Heart right ventricle (tissue), 16 donors: Measurements from ENCODE around the gene CDHR3. TPM values are rescaled to one million over a fixed set of nuclear protein-coding genes. Genes with fewer than 3 reads are reported as not detected.
A peak's percentile ranks its signal among the peaks of the same experiment; 100 is the strongest.

ENCODE experiments used
- ATAC-seq, 8 donors: fragments of 200-7000 bp; cut with Tn5 transposase; one replicate each; pipeline ENCODE4 v1.9.1; 2020; ENCODE audit warnings: mild to moderate bottlenecking in 8 of 8, moderate library complexity in 8 of 8, moderate number of reproducible peaks in 1 of 8
- DNase-seq, 2 donors: peaks; one replicate each; pipeline ENCODE4 v3.0.0-alpha.2; 2020
- H3K27ac ChIP-seq, 10 donors: fragments of 200-600 bp; sonication (generic) in 2 of 10; one replicate each; pipeline versions ENCODE4 v1.5.0 to v1.8.0; 2020 to 2022; ENCODE audit warnings: mild to moderate bottlenecking in 3 of 10
- H3K27me3 ChIP-seq, 7 donors: fragments of 200-600 bp; one replicate each; pipeline ENCODE4 v1.8.0; 2021 to 2022; ENCODE audit warnings: mild to moderate bottlenecking in 2 of 7
- H3K36me3 ChIP-seq, 9 donors: fragments of 200-600 bp; sonication (generic) in 1 of 9; one replicate each; pipeline versions ENCODE4 v1.5.0 to v1.8.0; 2020 to 2022; ENCODE audit warnings: mild to moderate bottlenecking in 2 of 9
- H3K4me1 ChIP-seq, 9 donors: fragments of 200-600 bp; sonication (generic) in 1 of 9; one replicate each; pipeline versions ENCODE4 v1.5.0 to v1.8.0; 2020 to 2022; ENCODE audit warnings: mild to moderate bottlenecking in 4 of 9
- H3K4me3 ChIP-seq, 10 donors: fragments of 200-600 bp; sonication (generic) in 2 of 10; one replicate each; pipeline versions ENCODE4 v1.5.0 to v1.8.0; 2020 to 2022; ENCODE audit warnings: mild to moderate bottlenecking in 7 of 10, moderate library complexity in 2 of 10
- H3K9me3 ChIP-seq, 11 donors: fragments of 200-600 bp in 10 of 11; sonication (generic) in 2 of 11; one replicate each; pipeline versions ENCODE4 v1.5.0 to v1.8.0; 2013 to 2022; ENCODE audit warnings: mild to moderate bottlenecking in 2 of 11, control low read depth in 1 of 11, moderate library complexity in 1 of 11
- CTCF ChIP-seq, 9 donors: fragments of 200-600 bp; sonication (generic) in 2 of 9; IDR thresholded peaks; one replicate each; pipeline versions ENCODE4 v1.5.0 to v1.8.0; 2021 to 2022; ENCODE audit warnings: antibody characterized with exemption in 9 of 9, mild to moderate bottlenecking in 5 of 9, moderate library complexity in 1 of 9
- WGBS, 2 donors: extraction: QIAGEN DNeasy Blood & Tissue Kit; methylation state at CpG; one replicate each; pipeline ENCODE4 v1.1.7; 2013; ENCODE audit warnings: inconsistent platforms in 1 of 2; 5-methylcytosine and 5-hydroxymethylcytosine counted together
- intact Hi-C, 10 donors: fragments of 100-400 bp; cut with DNase I; formaldehyde crosslinking; loops; one replicate each; pipeline versions ENCODE4 v1.11.1 to v1.14.2; 2022
- polyA plus RNA-seq, 2 donors: library from polyadenylated mRNA; stranded (reverse); fragments of 200-250 nt; gene quantifications; one replicate each; pipeline ENCODE4 v1.2.3, GENCODE V29; 2013
- total RNA-seq, 10 donors: library from RNA; stranded (reverse); fragmentation: NEBNext Ultra II Directional in 3 of 10; extraction: Animal tissue kit (Norgen Biotek cat#: 25700) in 3 of 10; gene quantifications; one replicate each; pipeline versions ENCODE4 v1.2.1 to v1.2.4, GENCODE V29; 2021 to 2023
- donor health status: Arrhythmogenic right ventricular cardiomyopathy.
- donor health status: ischemic (EF 13 %, LVEDD 7.1; RV severe dilation, severe dysfunction).
- donor health status: healthy with polysubstance abuse.
- donor health status: DM: no; HTN: yes; CAD: no.
- donor health status: DM: no; HTN: no; CAD: no.
- donor health status: ischemic (EF 25% LVEDD 6.9; RV normal size, moderate dysfunction).
- donor health status: ischemic (EF 25% LVEDD 5.7; RV mildly dilated, moderate dysfunction).
- donor health status: healthy.
- donor health status: DM: yes; HTN: yes; CAD: no.
- donor health status: Ischemic cardiomyopathy.
- donor health status: ischemic (EF 35%, LVEDD 5.7; RV mildly dilated, moderate dysfunction).
- donor health status: nonischemic (EF 11% LVEDD 7.7; RV severe dilation, severe dysfunction).
- donor health status: DM: yes; HTN: yes; CAD: no.
- donor health status: PGD.
- donor health status: ischemic (EF 29% LVEDD 5.4; RV normal size, mild dysfunction).
- donor health status: nonischemic (EF 23%, LVEDD 6.1; RV moderate dilation, normal function).

The CDHR3 gene
- total and polyA plus RNA-seq, 12 donors, result 0.59 to 14.2 (median 1.9) TPM

GRCh38 chr7:106012184-106012583 lies 49.1 kb downstream of the CDHR3 start:
- H3K36me3 ChIP-seq, result no peaks in the 10 kb centered on the region
- DNase-seq, result no peak
- H3K27ac ChIP-seq, result no peak overlapping the region
- H3K27me3 ChIP-seq, result peaks cover 0 to 3% (median 0%) of the 10 kb centered on the region in 7 donors
- TF ChIP-seq CTCF (IDR thresholded peaks at IDR 0.05), result no peak
- H3K9me3 ChIP-seq, result peaks cover 0 to 9% (median 0%) of the 10 kb centered on the region in 11 donors
- 85 to 87% methylated on average over 5 of the region's 5 CpGs for WGBS, 2 donors
- H3K4me3 ChIP-seq, result no peak overlapping the region
- intact Hi-C loops, result loop anchor here in 6 of 10 donors (5.0 to 10.0 kb wide), 6 partner anchors 77 to 357 kb away; no protein-coding TSS in a partner anchor
- ATAC-seq, result no peak
- H3K4me1 ChIP-seq, result peaks cover 0 to 16% (median 5%) of the 10 kb centered on the region in 9 donors

GRCh38 chr7:106012935-106013439 lies 49.9 kb downstream of the CDHR3 start:
- intact Hi-C loops, result loop anchor here in 6 of 10 donors (5.0 to 10.0 kb wide), 6 partner anchors 78 to 358 kb away; no protein-coding TSS in a partner anchor
- Histone ChIP-seq H3K4me1 (peaks cover 0 to 16% (median 5%) of the 10 kb centered on the region in 9 donors), H3K36me3 (no peaks in the 10 kb centered on the region), H3K9me3 (peaks cover 0 to 1% (median 0%) of the 10 kb centered on the region in 11 donors), H3K27me3 (peaks cover 0 to 3% (median 0%) of the 10 kb centered on the region in 7 donors), H3K4me3 (no peak overlapping the region), H3K27ac (no peak overlapping the region)
- no peak for TF ChIP-seq CTCF (IDR thresholded peaks at IDR 0.05)
- peak in 2 of 8 donors; percentile 13 to 27 for ATAC-seq
- no peak for DNase-seq
- WGBS, 2 donors, result 66 to 70% methylated on average over 8 of the region's 8 CpGs

- Histone ChIP-seq H3K9me3 (no peaks in the 10 kb centered on the region), H3K36me3 (no peaks in the 10 kb centered on the region), H3K27ac (no peak overlapping the region), H3K4me1 (peaks cover 0 to 4% (median 0%) of the 10 kb centered on the region in 9 donors), H3K27me3 (peaks cover 0 to 3% (median 0%) of the 10 kb centered on the region in 7 donors), H3K4me3 (no peak overlapping the region)
- ATAC-seq (no peak), DNase-seq (no peak)
- intact Hi-C loops, result loop anchor here in 4 of 10 donors (10.0 kb wide), 4 partner anchors 81 to 361 kb away; no protein-coding TSS in a partner anchor
- TF ChIP-seq CTCF (IDR thresholded peaks at IDR 0.05), result no peak
- 77 to 78% methylated on average over 11 of the region's 11 CpGs for WGBS, 2 donors
Measured at GRCh38 chr7:106015381-106016218, 52.5 kb downstream of the CDHR3 start.

GRCh38 chr7:106016331-106016730 lies 53.3 kb downstream of the CDHR3 start:
- peaks cover 0 to 3% (median 0%) of the 10 kb centered on the region in 7 donors for H3K27me3 ChIP-seq
- WGBS, 2 donors, result 67 to 76% methylated on average over 3 of the region's 3 CpGs
- ATAC-seq, result no peak
- H3K27ac ChIP-seq, result no peak overlapping the region
- H3K36me3 ChIP-seq, result no peaks in the 10 kb centered on the region
- no peak overlapping the region for H3K4me3 ChIP-seq
- DNase-seq, result no peak
- peaks cover 0 to 4% (median 0%) of the 10 kb centered on the region in 9 donors for H3K4me1 ChIP-seq
- intact Hi-C loops, result loop anchor here in 4 of 10 donors (10.0 kb wide), 4 partner anchors 82 to 362 kb away; no protein-coding TSS in a partner anchor
- H3K9me3 ChIP-seq, result no peaks in the 10 kb centered on the region
- no peak for TF ChIP-seq CTCF (IDR thresholded peaks at IDR 0.05)
